DMS79 (cell line): ENCODE measurements around the gene NTM.

Experiments used
- DNase-seq: peaks from one replicate; lab custom pipeline; 2025; lab: John Stamatoyannopoulos, UW

NTM gene

DNA sequence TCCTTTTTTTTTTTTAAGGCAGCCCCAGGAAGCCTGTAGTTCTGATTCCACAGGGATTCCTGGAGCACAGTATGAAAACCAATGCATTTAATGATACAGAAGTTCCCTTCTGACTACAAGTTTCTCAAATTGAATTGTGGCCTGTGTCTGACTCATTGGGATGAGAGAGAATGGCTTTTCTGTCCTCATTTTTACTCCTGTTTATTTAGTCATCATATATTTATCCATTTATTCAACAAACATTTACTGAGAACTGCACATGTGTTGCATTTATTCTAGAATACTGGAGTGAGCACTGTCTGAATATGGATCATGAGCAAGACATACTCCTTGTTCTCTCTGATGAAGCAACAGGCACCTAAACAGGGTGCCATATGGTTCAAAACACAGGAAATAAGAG, 231.2 kb downstream of the NTM start:
- no peak for DNase-seq

DNA sequence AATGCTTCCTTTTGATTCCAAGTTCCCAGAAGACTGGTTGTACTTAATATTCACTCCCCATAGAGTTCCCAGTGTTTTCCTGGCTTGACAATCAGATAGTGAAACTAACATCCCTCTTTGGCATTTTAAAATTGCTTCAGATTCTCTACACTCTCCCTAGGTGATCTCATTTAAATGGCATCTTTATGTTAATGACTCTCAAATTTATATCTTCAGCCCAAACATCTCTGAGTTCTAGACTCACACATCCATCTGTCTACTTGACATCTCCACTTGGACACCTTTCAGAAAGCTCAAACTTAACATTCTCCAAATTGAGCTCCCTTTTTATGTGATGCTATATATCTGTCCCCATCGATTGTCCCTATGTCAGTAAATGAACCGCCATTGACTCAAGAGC, 232.0 kb downstream of the NTM start:
- no peak for DNase-seq

DNA sequence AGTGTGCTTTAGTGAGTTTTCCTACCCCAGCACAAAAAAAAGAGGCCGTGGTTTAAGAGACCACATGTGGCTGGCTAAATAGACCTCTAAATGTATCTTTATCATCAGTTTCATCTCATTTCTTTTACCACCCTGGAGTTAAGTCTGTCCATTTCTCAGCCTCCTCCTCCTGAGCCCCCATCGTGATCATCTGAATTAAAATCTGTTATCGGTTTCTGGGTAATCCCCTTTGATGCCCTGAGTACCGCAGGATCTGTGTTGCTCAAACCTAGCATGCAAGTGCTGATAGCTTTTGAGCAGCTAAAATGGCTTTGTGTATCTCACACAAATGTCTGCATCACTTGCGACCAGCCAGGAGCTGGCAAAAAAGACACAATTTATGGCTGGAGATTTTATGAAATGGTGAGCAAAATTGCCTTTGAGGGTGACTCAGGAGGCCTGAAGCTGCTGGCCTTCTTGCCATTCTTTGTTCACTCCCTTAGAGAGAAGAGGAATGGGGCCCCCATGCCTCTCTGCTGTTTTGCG, 236.5 kb downstream of the NTM start:
- no peak for DNase-seq

DNA sequence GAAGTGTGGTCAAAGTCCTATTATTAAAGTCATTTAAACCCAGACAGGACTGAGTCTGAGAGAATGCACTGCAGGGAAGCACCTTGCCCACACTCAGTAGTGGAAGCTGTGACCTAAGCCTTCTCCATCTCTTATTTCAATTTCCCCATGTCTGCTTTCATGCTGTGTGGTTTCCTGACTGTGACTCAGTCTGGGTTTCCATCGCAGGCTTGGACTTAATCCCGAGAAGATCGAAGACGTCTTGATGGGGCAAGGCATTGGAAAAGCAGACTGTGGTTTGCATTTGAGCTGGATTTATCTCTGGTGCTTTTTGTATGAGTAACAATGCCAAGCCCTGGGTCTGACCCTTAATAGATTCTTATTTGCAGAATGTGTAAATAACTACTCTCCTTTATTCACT, 238.9 kb downstream of the NTM start:
- DNase-seq: peak; percentile 87

DNA sequence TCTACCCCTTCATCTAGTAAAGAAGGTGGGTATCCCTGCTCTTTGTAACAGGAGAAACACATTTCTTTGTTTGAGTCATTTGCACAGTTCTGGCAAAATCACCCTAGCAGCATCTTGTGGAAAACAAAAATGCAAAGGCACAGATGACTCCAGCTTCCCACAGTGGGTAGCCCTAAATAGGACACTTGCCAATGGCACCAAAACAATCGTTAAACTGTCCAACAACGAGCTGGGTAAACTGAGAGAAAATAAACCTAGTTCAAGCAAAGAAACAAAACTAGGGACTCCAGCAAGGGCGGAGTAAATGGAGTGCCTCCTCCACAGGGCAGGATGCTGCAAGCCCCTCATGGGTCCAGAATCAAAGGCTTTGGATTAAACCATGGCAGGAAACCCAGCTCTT, 239.5 kb downstream of the NTM start:
- DNase-seq: no peak

DNA sequence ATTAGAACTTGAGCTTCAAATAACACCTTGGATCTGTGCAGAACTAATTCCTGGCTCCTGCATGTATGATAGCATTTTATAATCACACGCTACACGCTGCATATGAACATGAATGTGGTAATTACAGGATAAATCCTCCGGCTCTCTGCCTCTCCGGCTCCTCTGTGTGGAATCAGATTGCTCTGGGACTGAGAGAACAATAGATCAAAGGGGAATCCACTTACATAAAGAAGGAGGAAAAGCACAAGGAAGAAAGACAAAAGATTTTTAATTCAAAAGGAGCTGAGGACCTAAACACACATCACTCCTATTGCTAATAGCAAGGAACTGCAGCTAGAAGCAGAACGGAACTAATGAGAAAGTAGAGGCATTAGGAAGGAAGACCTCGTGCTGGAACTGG, 240.9 kb downstream of the NTM start:
- no peak for DNase-seq

DNA sequence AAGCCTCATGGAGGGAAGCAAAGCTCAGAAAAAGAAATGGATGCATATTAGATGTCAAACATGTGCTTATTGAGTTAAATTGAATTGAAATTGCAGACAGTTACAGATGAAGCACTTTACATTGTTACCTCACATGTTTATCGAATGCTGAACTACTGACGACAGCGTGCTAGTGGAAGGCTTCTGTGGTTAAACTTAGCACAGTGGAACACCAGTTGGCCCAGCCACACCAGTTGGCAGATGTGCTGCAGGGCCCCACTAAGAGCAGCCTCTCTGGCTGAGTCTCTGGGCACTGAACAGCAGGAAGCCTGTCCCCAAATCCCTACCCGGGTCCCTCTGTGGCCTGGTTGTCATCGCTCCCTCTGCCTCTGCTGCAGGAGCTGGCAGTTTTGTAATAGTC, 242.1 kb downstream of the NTM start:
- DNase-seq: no peak

DNA sequence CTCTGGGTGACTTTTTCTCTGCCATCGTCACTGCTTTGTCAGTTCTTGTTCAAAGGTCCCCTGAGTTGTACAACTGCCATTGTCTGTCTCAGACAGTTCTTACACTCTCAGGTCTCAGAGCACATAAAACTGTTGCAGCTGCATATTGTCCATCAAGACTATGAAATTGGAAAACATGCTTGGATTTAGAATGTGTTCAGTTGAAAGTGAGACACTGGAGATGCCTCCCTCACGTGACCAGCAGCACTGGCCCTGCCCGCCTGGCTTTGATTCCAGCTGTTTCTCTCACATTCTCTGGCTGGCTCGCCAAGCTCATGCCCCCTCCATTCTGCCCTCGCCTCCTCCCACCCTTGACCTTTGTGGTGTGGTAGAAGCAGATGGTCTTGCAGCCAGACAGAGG, 244.2 kb downstream of the NTM start:
- DNase-seq: no peak

DNA sequence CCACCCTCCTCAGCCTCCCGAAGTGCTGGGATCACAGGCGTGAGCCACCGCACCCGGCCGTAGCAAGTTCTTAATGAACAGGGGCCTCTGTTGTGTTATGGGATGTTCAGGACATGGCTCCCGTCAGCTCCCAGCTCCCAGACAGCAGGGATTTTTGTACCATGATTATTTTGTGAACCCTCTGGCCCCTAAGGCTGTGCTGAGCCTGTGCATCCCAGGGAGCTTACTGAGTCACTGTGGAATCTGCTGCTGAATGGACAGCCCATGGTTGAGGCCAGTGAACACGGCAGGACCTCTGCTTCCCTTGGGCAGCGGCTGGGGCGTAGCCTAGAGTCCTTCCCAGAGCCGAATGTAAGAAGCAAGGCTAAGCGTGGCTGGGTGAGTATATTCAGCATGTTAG, 245.2 kb downstream of the NTM start:
- DNase-seq: no peak

DNA sequence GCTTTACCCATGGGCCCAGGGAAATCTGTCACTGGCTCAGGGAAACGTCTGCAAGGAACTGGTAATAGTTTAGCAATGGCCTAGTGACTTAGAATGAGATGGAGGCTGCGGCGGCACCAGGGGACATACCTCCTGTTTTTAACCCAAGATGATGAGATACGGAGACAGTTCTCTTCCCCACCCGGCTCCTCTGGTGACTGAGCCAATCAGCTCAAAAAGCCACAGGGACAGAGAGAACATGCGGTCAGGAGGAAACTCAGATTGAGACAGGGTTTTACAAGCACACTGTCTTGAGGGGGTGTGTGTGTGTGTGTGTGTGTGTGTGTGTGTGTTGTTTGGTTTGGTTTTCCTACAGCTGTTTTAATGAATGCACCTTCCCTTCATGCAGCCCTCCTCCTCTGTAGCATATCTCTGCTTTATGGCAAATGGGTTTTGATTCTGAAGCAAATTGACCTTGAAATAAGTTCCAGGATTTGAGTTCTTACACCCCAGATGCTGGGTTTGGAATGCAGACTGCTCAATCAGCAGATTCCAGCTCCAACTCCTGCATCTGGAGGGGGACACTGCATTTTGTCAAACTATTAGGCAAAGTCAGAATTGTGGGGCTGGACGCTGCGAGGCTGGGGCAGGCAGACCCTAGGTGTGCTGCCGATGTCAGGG, 246.2 kb downstream of the NTM start:
- no peak for DNase-seq

DNA sequence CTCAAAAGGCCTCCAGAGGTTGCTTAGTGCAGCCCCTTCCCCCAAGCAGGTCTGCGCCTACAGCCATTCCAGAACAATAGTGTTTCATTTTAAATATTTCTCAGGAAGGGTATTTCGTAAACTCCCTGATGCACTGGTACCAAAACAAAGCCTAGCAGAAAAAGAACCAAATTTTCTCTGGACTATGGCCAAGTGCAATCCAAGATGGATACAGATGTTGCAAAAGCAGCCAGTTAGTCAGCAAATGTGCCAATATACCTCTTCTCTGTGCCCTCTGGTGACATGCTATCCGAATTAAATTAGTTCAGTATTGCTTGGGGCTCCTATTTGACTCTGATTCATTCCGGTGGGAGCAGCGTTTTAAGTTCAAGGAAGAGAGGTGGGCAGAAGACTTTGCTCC, 247.8 kb downstream of the NTM start:
- DNase-seq: no peak

DNA sequence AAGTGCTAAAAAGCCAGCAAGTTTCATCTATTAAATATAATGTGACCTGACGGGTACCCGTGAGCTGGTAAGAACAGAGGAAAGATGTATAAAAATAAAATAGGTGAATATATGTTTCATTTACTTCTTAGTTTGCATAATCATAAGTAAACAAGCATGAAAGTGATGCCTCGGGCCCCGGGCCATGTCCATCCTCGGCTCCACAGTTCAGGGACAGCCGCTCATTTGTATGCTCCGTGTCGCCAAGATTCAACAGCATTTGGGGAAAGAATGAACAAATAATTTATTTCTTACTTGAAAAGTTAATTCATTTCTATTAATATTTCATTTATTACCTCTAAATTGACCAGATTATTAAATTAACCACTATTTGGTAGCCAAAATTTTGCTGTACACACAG, 251.8 kb downstream of the NTM start:
- no peak for DNase-seq

DNA sequence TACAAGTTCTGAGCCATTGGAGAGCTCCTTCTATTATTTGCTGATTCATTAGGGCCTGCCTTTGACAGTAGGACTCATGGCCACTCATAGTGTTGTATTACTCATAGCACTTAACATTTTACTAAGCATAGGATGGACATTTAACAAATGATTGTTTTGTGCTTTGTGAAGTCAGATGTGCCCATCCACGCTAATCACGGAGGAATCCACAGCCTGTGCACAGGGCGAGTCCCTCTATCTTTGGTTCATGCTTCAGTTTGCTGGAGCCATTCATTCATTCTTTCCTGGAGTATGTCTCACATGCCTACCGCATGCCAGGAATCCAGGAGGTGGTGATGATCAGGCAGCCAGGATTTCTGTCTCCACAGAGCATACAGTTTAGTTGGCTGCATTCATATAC, 254.1 kb downstream of the NTM start:
- no peak for DNase-seq

DNA sequence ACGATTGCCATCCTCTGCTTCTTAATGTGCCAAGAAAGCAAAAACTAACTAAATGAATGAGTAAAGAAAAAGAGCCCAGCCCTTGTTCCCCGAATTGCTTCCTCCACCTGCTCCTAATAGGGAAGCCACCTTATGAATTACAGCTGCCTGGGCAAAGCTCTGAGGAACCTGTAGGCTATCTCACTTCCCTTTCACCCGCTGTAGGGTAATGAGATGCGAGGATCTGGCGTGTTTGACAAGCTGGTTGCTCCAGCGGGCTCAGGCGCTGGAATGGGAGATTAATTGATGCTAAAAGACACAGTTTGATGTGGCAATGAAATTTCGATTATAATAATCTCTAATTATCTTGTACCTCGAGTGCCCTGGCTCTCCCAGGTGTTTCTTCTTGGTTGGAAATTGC, 256.4 kb downstream of the NTM start:
- DNase-seq: no peak

DNA sequence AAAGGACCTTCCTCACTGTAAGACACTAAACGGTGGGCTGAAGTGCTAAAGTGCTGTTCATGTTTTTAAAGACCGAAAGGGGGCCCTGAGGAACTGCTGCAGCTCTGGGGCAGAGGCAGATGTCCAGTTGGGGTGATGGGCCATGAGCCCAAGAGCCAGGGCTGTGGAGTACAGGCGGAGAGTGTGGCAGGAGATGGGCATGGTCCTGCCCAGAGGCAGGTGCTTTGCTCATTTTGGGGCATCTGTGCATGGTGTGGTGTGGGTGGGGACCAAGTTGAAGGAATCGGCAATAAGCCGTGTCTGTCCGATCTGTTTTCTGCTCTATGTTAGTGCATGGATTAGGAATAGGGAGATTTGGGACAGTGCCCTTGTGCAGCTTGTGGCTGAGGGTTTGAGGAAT, 258.3 kb downstream of the NTM start:
- no peak for DNase-seq

DNA sequence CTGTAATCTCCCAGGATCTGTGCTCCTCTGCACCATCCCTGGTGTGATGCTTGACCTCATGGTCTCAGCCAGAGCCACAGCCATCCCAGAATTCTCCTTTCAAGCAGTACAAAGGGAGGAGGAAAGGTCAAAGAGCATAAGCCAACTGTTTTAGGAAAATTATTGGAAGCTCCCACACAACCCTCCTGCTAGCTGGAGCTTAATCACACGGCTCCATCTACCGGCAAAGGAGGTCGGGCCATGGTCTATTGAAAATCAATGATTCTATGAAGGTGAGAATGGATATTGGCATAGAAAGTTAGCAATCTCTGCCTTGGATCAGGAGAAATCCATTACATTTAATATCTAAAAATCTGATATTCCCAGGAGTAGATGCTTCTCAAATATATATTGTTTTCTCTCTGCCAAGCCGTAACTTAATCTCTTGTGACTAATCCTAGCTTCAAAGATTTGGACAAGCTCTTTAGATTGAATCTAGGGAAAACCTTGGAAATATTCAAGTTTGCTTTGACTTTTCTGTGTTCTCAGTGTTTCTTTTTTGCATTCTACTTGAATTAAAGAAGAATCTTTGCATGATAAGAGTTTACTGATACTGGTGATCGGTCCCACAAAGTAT, 259.6 kb downstream of the NTM start:
- no peak for DNase-seq

DNA sequence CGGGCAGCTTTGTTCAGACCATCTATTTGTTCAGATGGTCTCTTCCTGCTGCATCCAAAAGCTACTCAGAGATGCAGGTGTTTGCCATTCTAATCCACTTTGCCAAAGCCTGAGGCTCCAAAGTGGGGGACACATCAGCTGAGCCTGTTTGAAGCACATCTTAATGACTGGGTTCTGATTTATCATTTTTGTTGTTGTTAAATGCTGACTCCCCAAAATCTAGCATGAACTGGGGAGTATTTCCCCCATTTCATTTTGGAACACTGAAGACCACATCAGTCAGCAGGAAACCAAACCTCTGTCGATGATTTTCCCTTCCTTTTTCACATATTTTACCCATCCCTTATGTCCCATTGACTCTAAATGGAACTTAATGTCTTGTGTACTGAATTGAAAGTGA, 262.6 kb downstream of the NTM start:
- DNase-seq: no peak

DNA sequence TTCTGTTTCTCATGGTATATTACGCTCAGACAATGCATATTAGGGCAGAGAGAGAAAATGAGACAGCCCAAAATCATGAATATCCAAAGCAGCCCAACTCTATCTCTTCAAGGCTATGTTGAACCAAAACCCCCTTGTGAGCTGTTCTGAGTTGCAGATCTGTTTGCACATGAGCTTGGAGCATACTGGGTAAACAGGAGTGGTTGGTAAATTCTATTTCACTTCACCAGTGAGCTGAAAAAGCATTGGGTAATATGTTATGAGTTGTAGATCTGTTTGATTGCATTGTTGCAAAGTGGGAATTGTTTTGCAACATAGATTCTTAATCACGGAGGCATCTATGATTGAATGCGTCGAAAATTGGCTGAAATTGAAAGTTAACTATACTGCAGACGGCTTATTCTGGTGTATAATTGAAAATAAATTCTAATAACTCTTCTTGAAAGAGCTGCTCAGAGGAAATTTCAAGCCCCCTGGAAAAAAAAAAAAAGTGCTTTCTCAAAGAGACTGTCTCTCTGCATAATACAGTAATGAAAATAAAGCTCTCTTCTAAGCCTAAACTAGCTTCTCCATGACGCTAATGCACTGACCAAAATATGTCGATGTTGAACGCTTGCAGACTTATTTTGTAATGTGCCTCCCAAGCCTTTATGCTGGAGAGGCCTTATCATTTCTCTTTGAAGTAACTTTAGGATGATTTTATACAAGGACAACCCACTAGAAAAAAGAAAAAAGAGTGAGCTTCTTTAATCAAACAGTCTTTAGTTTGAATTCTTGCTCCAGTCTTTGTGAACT, 263.7 kb downstream of the NTM start:
- no peak for DNase-seq

DNA sequence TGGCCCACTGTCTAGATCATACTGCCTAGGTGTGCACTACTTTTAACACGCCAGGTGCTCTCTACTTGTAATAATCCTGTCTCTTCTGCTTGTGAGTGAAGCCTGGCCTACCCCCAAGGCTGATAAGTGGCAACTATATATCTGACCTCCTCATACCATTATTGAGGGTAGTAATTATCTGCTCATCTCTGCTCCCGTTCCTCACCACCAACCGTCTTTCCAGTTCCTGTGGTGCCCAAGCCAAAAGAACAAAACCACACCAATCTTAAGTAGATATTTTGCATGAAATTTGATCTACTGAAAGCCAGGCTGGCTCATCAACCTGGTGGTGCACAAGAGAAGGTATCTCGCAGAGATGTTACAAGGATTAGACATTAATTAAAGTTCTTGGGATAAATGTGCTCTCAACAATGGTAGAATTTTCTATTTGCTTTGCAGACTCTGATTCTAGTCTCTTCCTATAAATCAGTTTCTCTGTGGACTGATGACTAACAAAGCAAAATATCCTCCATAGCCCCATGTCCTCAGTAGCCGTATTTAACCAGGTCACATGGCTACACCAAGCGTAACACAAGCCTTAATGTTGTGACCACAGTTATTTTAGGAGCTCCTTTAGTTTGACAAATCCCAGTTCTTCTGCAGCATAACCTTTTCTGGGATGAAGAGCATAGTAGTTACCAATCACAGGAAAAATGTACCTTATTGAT, 267.2 kb downstream of the NTM start:
- no peak for DNase-seq

DNA sequence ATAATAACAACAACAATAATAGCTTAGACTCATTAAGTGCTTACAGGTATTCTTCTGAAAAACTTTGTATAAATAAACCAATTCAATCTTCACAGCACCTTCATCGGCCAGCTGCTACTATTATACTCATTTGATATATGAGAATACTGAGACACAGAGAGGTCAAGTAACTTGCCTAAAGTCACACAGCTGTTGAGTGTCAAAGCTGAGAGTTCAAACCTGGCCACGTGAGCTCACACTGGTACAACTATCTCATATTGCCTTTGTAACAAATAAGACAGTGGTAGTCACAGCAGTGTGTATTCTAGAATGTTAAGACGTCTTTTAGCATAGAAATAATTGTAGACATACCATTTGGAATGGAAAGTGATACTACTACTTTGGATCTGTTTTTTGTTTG, 268.5 kb downstream of the NTM start:
- DNase-seq: no peak

DNA sequence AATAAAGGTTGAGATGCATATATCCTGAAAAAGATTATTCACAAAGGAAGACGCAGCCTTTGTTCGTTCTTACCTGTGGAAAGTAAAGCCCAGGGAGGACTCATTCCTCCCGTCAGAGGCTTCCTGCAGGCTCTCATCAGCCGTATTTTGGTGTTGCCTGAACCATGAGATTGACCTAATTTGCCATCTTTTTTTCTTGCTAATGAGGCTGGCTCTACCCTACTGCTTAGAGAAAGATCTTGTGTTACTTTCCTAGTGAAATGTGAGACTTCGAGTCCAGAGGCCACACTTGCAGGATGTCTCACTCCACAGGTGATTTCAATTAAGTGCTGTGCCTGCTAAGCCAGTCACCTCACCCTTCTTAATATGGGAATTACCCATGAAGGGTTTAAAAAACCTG, 269.9 kb downstream of the NTM start:
- DNase-seq: no peak

DNA sequence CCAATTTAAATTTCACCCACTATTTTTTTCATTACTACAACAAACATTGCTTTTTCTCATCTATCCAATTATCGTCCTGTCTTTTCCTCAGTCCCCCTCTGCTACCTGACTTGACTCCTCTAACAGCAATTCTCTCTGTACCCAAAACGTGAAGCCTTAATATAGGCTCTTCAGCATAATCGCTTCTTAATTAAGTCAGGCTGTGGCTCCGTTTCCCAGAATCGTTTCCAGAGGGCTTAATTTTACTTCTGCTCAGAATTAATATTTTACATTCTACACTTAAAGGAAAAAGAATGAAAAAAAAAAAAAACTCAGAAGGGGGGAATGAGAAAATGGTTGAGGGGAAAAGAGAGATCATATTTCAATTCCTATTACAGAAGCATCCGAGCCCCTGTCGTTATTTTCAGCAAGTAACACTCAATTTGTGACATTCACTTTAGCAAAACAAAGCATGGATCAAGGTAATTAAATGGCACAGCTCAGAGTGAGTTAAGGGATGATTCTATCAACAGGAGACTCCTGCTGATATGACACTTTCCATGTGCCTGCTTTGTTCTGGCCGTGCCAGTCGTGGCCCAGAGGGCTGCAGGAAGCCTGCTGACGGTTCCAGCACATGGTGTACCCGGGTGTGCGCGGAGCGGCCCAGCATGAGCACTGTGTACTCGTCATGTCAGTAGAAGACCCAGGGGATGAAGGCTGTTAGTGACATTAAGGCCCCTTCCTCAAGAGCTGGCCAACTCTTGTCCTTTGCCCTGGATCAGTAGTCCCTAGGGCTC, 272.5 kb downstream of the NTM start:
- DNase-seq: no peak
